A549 treated with Mapracorat at 1 μM for 4 hours (cell line): Measurements from ENCODE around the gene IFNA1. TPM values are rescaled to one million over a fixed set of nuclear protein-coding genes. Genes with fewer than 3 reads are reported as not detected.

ENCODE experiments used
- total RNA-seq: library from RNA; stranded (reverse); fragments of 200-300 nt; extraction: Qiagen RNA extraction; gene quantifications from 5 replicates; pipeline ENCODE4 v1.2.3, GENCODE V29; 2022

IFNA1 gene
- not detected in 5 replicates for total RNA-seq

GRCh38 chr9:21440139-21440538 lies at the start of gene IFNA1:
Gene IFNA1, plus strand, starts transcription at chr9:21440439. Its CDS starts 69 bp downstream, at chr9:21440508.

GRCh38 chr9:21408817-21409216 lies 31.4 kb upstream of the IFNA1 start, which contains the start of gene IFNA8:
Gene IFNA8, plus strand, starts transcription at chr9:21409117. Its CDS starts 60 bp downstream, at chr9:21409177.

GRCh38 chr9:21482213-21482612 lies 42.0 kb downstream of the IFNA1 start, which contains the start of gene IFNE:
Gene IFNE, minus strand, starts transcription at chr9:21482313. Its CDS starts 619 bp downstream, at chr9:21481694.

Other genes starting within 250 kb of the IFNA1 start
- gene IFNA7, start 238.2 kb upstream of the IFNA1 start, total RNA-seq = not detected in 5 replicates
- not detected in 5 replicates for gene IFNA10, start 233.3 kb upstream of the IFNA1 start, total RNA-seq
- gene IFNA16, start 223.1 kb upstream of the IFNA1 start, total RNA-seq = not detected in 5 replicates
- not detected in 5 replicates for gene IFNA17, start 212.2 kb upstream of the IFNA1 start, total RNA-seq
- gene IFNA14, start 200.4 kb upstream of the IFNA1 start, total RNA-seq = not detected in 5 replicates
- gene IFNA5, start 135.1 kb upstream of the IFNA1 start, total RNA-seq = not detected in 5 replicates
- 14.0 to 19.9 TPM (median 18.3 TPM) in 5 replicates for gene KLHL9, start 105.0 kb upstream of the IFNA1 start, total RNA-seq
- gene IFNA6, start 89.6 kb upstream of the IFNA1 start, total RNA-seq = not detected in 5 replicates
- gene IFNA13, start 72.4 kb upstream of the IFNA1 start, total RNA-seq = not detected in 5 replicates
- gene IFNA2, start 55.0 kb upstream of the IFNA1 start, total RNA-seq = not detected in 5 replicates
- gene IFNA8, start 31.3 kb upstream of the IFNA1 start, total RNA-seq = not detected in 5 replicates
- 0.81 to 1.8 TPM (median 0.99 TPM) in 5 replicates for gene IFNE, start 41.9 kb downstream of the IFNA1 start, total RNA-seq